Loucy (cell line): Measurements from ENCODE around the gene IWS1.

Experiments used
- CTCF ChIP-seq: fragments of 200-600 bp; sonication (generic); conservative IDR thresholded peaks from 2 replicates; pipeline ENCODE4 v1.5.1; 2014; ENCODE audit warnings: mild to moderate bottlenecking, antibody characterized with exemption, low read length
- EZH2phosphoT487 ChIP-seq: fragments of 200-600 bp; IDR thresholded peaks from 2 replicates; pipeline ENCODE4 v1.6.1; 2018; ENCODE audit warnings: antibody characterized with exemption, mild to moderate bottlenecking, moderate library complexity, borderline replicate concordance

GRCh38 chr2:127516041-127516762 is 10.1 kb downstream of the IWS1 start:
- TF ChIP-seq CTCF (no peak), EZH2phosphoT487 (no peak)
